Kidney tubule cell (primary cell): ENCODE measurements around the gene APLP1.
"Not testable (repeated sequence)": the region's sequence is repeated elsewhere in the genome, so short reads cannot be mapped to it uniquely, and the experiment has no call there.

Source experiments
- DNase-seq: peaks from one replicate; pipeline ENCODE4 v3.0.0-alpha.2; 2018; ENCODE audit warnings: low spot score

The APLP1 gene

GRCh38 chr19:35882114-35882832, 13.9 kb downstream of the APLP1 start:
- peak; percentile 73 for DNase-seq

- DNase-seq = no peak
Observed at GRCh38 chr19:35883882-35884281, 15.5 kb downstream of the APLP1 start.

GRCh38 chr19:35885225-35885738, 16.9 kb downstream of the APLP1 start:
- no peak for DNase-seq

GRCh38 chr19:35885904-35886303, 17.5 kb downstream of the APLP1 start:
- DNase-seq = no peak

GRCh38 chr19:35887197-35887596, 18.8 kb downstream of the APLP1 start:
- no peak for DNase-seq

GRCh38 chr19:35888398-35888797, 20.0 kb downstream of the APLP1 start:
- no peak for DNase-seq

GRCh38 chr19:35889370-35890112, 21.2 kb downstream of the APLP1 start:
- DNase-seq = no peak

GRCh38 chr19:35890113-35890650, 21.8 kb downstream of the APLP1 start:
- no peak for DNase-seq

GRCh38 chr19:35891819-35892218, 23.4 kb downstream of the APLP1 start:
- DNase-seq = not testable (repeated sequence)

- DNase-seq = no peak
Observed at GRCh38 chr19:35894342-35894741, 26.0 kb downstream of the APLP1 start.

GRCh38 chr19:35895911-35896642, 27.7 kb downstream of the APLP1 start:
- no peak for DNase-seq

GRCh38 chr19:35896643-35897040, 28.3 kb downstream of the APLP1 start:
- DNase-seq = no peak

GRCh38 chr19:35897706-35898451, 29.5 kb downstream of the APLP1 start:
- DNase-seq = no peak

- DNase-seq = no peak
Observed at GRCh38 chr19:35898499-35898809, 30.1 kb downstream of the APLP1 start.

GRCh38 chr19:35899547-35900214, 31.3 kb downstream of the APLP1 start:
- DNase-seq = peak; percentile 92

- peak; percentile 77 for DNase-seq
Observed at GRCh38 chr19:35901055-35901644, 32.8 kb downstream of the APLP1 start.

- peak; percentile 61 for DNase-seq
Observed at GRCh38 chr19:35901854-35902661, 33.7 kb downstream of the APLP1 start, which contains the start of gene HCST. HCST (plus strand) TSS chr19:35902529; CDS start chr19:35902594, 65 bp downstream.

- DNase-seq = no peak
Observed at GRCh38 chr19:35902870-35903475, 34.6 kb downstream of the APLP1 start.

- peak; percentile 92 for DNase-seq
Observed at GRCh38 chr19:35903550-35904179, 35.3 kb downstream of the APLP1 start.
